Measurements from ENCODE around the gene SSR2. TPM values are rescaled to one million over a fixed set of nuclear protein-coding genes. Genes with fewer than 3 reads are reported as not detected.

Gene SSR2
- total and polyA plus RNA-seq, 2 donors: 251 to 262 TPM

GRCh38 chr1:155979597-155980343 is 41.0 kb downstream of the SSR2 start:
- Histone ChIP-seq H3K36me3 (ENCODE audit: control insufficient read depth in 2 of 2, insufficient read depth in 2 of 2, low read length in 1 of 2) (peaks cover 0 to 2% of the 10 kb centered on the region in 2 donors), H3K4me3 (ENCODE audit: low read length in 2 of 2) (peak overlapping the region; percentile 92 to 97), H3K27ac (ENCODE audit: low read depth in 1 of 2, low read length in 1 of 2) (peak overlapping the region; percentile 91 to 95), H3K9me3 (ENCODE audit: control insufficient read depth in 2 of 2, insufficient read depth in 1 of 2, low read length in 1 of 2) (peaks cover 0 to 7% of the 10 kb centered on the region in 2 donors), H3K4me1 (ENCODE audit: control insufficient read depth in 2 of 2, insufficient read depth in 2 of 2, low read length in 2 of 2) (peaks cover 32 to 82% of the 10 kb centered on the region in 2 donors), H3K27me3 (ENCODE audit: control insufficient read depth in 2 of 2, insufficient read depth in 1 of 2, low read length in 1 of 2) (no peaks in the 10 kb centered on the region)
- WGBS: 38% methylated on average over 4 of the region's 4 CpGs
- DNase-seq (ENCODE audit: low read depth in 6 of 9, low spot score in 9 of 9): no peak

- H3K27ac ChIP-seq (ENCODE audit: low read depth in 1 of 2, low read length in 1 of 2): peak overlapping the region; percentile 91 to 95
- WGBS: 12% methylated on average over 8 of the region's 8 CpGs
- DNase-seq (ENCODE audit: low read depth in 6 of 9, low spot score in 9 of 9): peak in 1 of 9 donors; percentile 41
- H3K4me1 ChIP-seq (ENCODE audit: control insufficient read depth in 2 of 2, insufficient read depth in 2 of 2, low read length in 2 of 2): peaks cover 40 to 84% of the 10 kb centered on the region in 2 donors
- H3K27me3 ChIP-seq (ENCODE audit: control insufficient read depth in 2 of 2, insufficient read depth in 1 of 2, low read length in 1 of 2): no peaks in the 10 kb centered on the region
- peaks cover 4 to 9% of the 10 kb centered on the region in 2 donors for H3K36me3 ChIP-seq (ENCODE audit: control insufficient read depth in 2 of 2, insufficient read depth in 2 of 2, low read length in 1 of 2)
- peaks cover 0 to 7% of the 10 kb centered on the region in 2 donors for H3K9me3 ChIP-seq (ENCODE audit: control insufficient read depth in 2 of 2, insufficient read depth in 1 of 2, low read length in 1 of 2)
- peak overlapping the region; percentile 92 to 97 for H3K4me3 ChIP-seq (ENCODE audit: low read length in 2 of 2)
Observed at GRCh38 chr1:155978973-155979429, 41.8 kb downstream of the SSR2 start.

GRCh38 chr1:155978325-155978972 is 42.3 kb downstream of the SSR2 start, which contains the start of gene ARHGEF2:
TSS of gene ARHGEF2 (minus strand) at chr1:155978547. CDS start at chr1:155978427, 120 bp downstream.
- peaks cover 5 to 12% of the 10 kb centered on the region in 2 donors for H3K36me3 ChIP-seq (ENCODE audit: control insufficient read depth in 2 of 2, insufficient read depth in 2 of 2, low read length in 1 of 2)
- H3K4me1 ChIP-seq (ENCODE audit: control insufficient read depth in 2 of 2, insufficient read depth in 2 of 2, low read length in 2 of 2): peaks cover 41 to 83% of the 10 kb centered on the region in 2 donors
- no peaks in the 10 kb centered on the region for H3K27me3 ChIP-seq (ENCODE audit: control insufficient read depth in 2 of 2, insufficient read depth in 1 of 2, low read length in 1 of 2)
- H3K27ac ChIP-seq (ENCODE audit: low read depth in 1 of 2, low read length in 1 of 2): peak within 1 kb of the TSS; percentile 91 to 95
- peak in 6 of 9 donors; percentile 72 to 91 (median 79) for DNase-seq (ENCODE audit: low read depth in 6 of 9, low spot score in 9 of 9)
- H3K4me3 ChIP-seq (ENCODE audit: low read length in 2 of 2): peak within 1 kb of the TSS; percentile 92 to 97
- under 1% methylated on average over 52 of the region's 52 CpGs for WGBS
- H3K9me3 ChIP-seq (ENCODE audit: control insufficient read depth in 2 of 2, insufficient read depth in 1 of 2, low read length in 1 of 2): peaks cover 0 to 7% of the 10 kb centered on the region in 2 donors

GRCh38 chr1:155977690-155978324 is 42.9 kb downstream of the SSR2 start:
- H3K27me3 ChIP-seq (ENCODE audit: control insufficient read depth in 2 of 2, insufficient read depth in 1 of 2, low read length in 1 of 2): no peaks in the 10 kb centered on the region
- under 1% methylated on average over 52 of the region's 52 CpGs for WGBS
- DNase-seq (ENCODE audit: low read depth in 6 of 9, low spot score in 9 of 9): no peak
- H3K27ac ChIP-seq (ENCODE audit: low read depth in 1 of 2, low read length in 1 of 2): peak overlapping the region; percentile 91 to 95
- peak overlapping the region; percentile 92 to 97 for H3K4me3 ChIP-seq (ENCODE audit: low read length in 2 of 2)
- peaks cover 0 to 7% of the 10 kb centered on the region in 2 donors for H3K9me3 ChIP-seq (ENCODE audit: control insufficient read depth in 2 of 2, insufficient read depth in 1 of 2, low read length in 1 of 2)
- H3K36me3 ChIP-seq (ENCODE audit: control insufficient read depth in 2 of 2, insufficient read depth in 2 of 2, low read length in 1 of 2): peaks cover 8 to 12% of the 10 kb centered on the region in 2 donors
- H3K4me1 ChIP-seq (ENCODE audit: control insufficient read depth in 2 of 2, insufficient read depth in 2 of 2, low read length in 2 of 2): peaks cover 47 to 82% of the 10 kb centered on the region in 2 donors

GRCh38 chr1:155976913-155977689 is 43.6 kb downstream of the SSR2 start:
- H3K9me3 ChIP-seq (ENCODE audit: control insufficient read depth in 2 of 2, insufficient read depth in 1 of 2, low read length in 1 of 2): peaks cover 0 to 7% of the 10 kb centered on the region in 2 donors
- peak in 1 of 9 donors; percentile 52 for DNase-seq (ENCODE audit: low read depth in 6 of 9, low spot score in 9 of 9)
- WGBS: 1% methylated on average over 5 of the region's 5 CpGs
- H3K4me3 ChIP-seq (ENCODE audit: low read length in 2 of 2): peak overlapping the region; percentile 92 to 97
- peaks cover 15 to 17% of the 10 kb centered on the region in 2 donors for H3K36me3 ChIP-seq (ENCODE audit: control insufficient read depth in 2 of 2, insufficient read depth in 2 of 2, low read length in 1 of 2)
- no peaks in the 10 kb centered on the region for H3K27me3 ChIP-seq (ENCODE audit: control insufficient read depth in 2 of 2, insufficient read depth in 1 of 2, low read length in 1 of 2)
- peak overlapping the region; percentile 91 to 95 for H3K27ac ChIP-seq (ENCODE audit: low read depth in 1 of 2, low read length in 1 of 2)
- H3K4me1 ChIP-seq (ENCODE audit: control insufficient read depth in 2 of 2, insufficient read depth in 2 of 2, low read length in 2 of 2): peaks cover 54 to 84% of the 10 kb centered on the region in 2 donors

- peak overlapping the region; percentile 91 to 95 for H3K27ac ChIP-seq (ENCODE audit: low read depth in 1 of 2, low read length in 1 of 2)
- no peaks in the 10 kb centered on the region for H3K27me3 ChIP-seq (ENCODE audit: control insufficient read depth in 2 of 2, insufficient read depth in 1 of 2, low read length in 1 of 2)
- WGBS: under 1% methylated on average over 14 of the region's 14 CpGs
- peak overlapping the region; percentile 92 to 97 for H3K4me3 ChIP-seq (ENCODE audit: low read length in 2 of 2)
- H3K4me1 ChIP-seq (ENCODE audit: control insufficient read depth in 2 of 2, insufficient read depth in 2 of 2, low read length in 2 of 2): peaks cover 55 to 84% of the 10 kb centered on the region in 2 donors
- H3K36me3 ChIP-seq (ENCODE audit: control insufficient read depth in 2 of 2, insufficient read depth in 2 of 2, low read length in 1 of 2): peaks cover 18 to 21% of the 10 kb centered on the region in 2 donors
- peak in 3 of 9 donors; percentile 60 to 85 (median 64) for DNase-seq (ENCODE audit: low read depth in 6 of 9, low spot score in 9 of 9)
- peaks cover 0 to 7% of the 10 kb centered on the region in 2 donors for H3K9me3 ChIP-seq (ENCODE audit: control insufficient read depth in 2 of 2, insufficient read depth in 1 of 2, low read length in 1 of 2)
Observed at GRCh38 chr1:155976062-155976912, 44.5 kb downstream of the SSR2 start.

- H3K9me3 ChIP-seq (ENCODE audit: control insufficient read depth in 2 of 2, insufficient read depth in 1 of 2, low read length in 1 of 2): peaks cover 0 to 7% of the 10 kb centered on the region in 2 donors
- peaks cover 55 to 84% of the 10 kb centered on the region in 2 donors for H3K4me1 ChIP-seq (ENCODE audit: control insufficient read depth in 2 of 2, insufficient read depth in 2 of 2, low read length in 2 of 2)
- WGBS: 2% methylated on average over 4 of the region's 4 CpGs
- DNase-seq (ENCODE audit: low read depth in 6 of 9, low spot score in 9 of 9): no peak
- peak overlapping the region; percentile 91 to 95 for H3K27ac ChIP-seq (ENCODE audit: low read depth in 1 of 2, low read length in 1 of 2)
- H3K4me3 ChIP-seq (ENCODE audit: low read length in 2 of 2): peak overlapping the region; percentile 92 to 97
- peaks cover 22 to 23% of the 10 kb centered on the region in 2 donors for H3K36me3 ChIP-seq (ENCODE audit: control insufficient read depth in 2 of 2, insufficient read depth in 2 of 2, low read length in 1 of 2)
- H3K27me3 ChIP-seq (ENCODE audit: control insufficient read depth in 2 of 2, insufficient read depth in 1 of 2, low read length in 1 of 2): no peaks in the 10 kb centered on the region
Observed at GRCh38 chr1:155975375-155976061, 45.2 kb downstream of the SSR2 start.
